SIG-M5 treated with dmso at 0.1 percent for 504 hours (cell line): ENCODE measurements around the gene DYNLRB1.
A peak's percentile ranks its signal among the peaks of the same experiment; 100 is the strongest.
"Not testable (repeated sequence)": the region's sequence is repeated elsewhere in the genome, so short reads cannot be mapped to it uniquely, and the experiment has no call there.

Source experiments
- DNase-seq: peaks from one replicate; lab custom pipeline; 2025; ENCODE audit not compliant: unreplicated experiment; lab: John Stamatoyannopoulos, UW

DYNLRB1 gene

DNA sequence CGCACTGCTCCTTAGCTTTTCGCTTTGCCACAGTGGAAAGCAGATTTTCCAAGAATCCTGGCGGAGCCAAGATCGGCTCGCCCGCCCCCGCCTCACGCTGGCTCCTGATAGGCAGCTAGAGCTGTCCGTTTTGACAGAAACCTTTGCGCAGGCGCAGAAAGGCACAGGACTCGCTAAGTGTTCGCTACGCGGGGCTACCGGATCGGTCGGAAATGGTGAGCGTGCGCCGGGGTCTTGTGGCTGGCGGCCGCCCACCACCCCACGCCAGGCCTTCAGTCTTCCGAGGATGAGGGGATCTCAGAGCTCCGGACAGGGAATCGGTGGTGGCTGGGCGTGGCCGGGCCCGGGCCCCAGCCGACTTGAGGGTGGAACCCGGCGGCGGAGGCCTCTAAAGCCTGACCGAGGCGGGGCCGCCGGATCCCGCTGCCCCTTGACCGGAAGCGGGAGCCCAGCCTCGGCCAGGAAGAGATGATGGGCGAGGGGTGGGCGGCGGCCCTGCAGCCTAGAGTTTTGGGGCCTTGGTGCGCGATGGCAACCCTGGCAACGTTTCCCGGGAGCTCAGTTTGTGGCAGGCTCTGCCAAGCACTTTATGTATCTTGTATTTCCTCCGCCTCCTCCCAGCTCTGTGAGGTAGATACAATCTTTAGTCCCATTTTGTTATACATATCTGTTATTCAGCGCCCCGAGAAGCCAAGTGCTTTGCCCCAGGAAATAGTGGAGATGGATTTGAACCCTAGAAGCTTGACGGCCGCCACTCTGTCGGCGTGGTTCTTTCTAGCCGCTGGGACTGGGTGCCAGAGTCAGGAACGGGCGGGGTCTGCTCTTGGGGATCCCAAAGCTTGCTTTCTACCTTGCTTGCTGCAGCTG, at the start of gene DYNLRB1:
TSS of gene DYNLRB1 (plus strand) at position 176 of the 867 bp plus-strand sequence. CDS start at position 213, 37 bp downstream.
- peak; percentile 86 for DNase-seq

- DNase-seq, result no peak
These were observed 47.3 kb upstream of the DYNLRB1 start for GRCh38 chr20:34468951-34469350.

DNA sequence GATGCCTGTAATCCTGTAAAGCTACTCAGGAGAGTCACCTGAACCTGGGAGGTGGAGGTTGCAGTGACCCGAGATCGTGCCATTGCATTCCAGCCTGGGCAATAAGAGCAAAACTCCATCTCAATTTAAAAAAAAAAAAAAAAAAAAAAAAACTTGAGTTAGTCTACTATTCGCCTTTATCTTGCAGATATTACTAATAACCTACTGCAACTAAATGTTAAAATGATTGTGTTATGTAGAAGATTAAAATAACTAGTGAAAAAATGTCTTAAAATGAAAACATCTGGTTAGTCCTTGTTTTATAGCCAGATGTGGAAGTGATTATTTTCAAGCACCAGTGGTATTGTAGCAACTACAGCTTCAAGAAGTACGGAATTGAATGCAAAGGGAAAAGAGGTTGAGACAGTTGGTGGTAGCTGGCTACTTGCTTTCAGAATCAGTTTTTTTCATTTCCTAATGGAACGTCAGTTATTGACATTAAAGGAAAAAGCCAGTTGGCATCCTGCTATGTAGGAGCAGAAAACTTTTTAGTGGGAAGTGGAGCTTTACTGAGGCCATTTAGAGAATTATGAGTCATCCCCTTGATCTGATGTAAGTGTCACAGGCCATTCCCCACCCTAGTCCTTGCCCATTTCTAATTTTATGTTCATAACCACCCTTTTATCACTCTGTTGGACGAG, 43.8 kb upstream of the DYNLRB1 start:
- no peak for DNase-seq

DNA sequence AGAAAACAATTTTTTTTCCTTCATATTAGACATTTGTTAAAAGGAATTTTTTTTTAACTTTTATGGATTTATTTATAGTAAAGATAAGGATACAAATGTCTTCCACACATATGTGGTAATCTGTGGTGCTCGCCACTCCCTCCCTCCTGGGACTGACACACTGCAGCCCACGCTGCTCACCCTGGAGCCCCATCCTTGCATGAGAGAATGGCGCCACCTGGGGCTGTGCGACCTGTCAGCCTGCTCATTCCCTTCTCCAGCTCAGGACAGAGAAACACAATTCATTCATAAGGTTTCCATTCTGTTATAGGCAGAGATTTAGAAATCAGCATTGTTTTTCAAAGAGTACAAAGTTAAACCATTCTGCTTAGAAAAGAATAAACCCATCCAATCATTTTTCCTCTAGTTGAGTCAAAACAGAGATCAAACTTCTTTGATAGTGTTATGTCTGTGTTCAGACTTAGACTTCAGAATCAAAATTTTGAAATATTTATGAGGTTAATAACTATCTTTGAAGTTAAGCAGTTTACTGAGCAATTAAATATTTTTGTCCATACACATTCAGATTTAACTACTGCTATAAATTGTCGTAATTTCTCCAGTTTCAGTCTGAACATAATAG, 42.8 kb upstream of the DYNLRB1 start:
- DNase-seq, result no peak

DNA sequence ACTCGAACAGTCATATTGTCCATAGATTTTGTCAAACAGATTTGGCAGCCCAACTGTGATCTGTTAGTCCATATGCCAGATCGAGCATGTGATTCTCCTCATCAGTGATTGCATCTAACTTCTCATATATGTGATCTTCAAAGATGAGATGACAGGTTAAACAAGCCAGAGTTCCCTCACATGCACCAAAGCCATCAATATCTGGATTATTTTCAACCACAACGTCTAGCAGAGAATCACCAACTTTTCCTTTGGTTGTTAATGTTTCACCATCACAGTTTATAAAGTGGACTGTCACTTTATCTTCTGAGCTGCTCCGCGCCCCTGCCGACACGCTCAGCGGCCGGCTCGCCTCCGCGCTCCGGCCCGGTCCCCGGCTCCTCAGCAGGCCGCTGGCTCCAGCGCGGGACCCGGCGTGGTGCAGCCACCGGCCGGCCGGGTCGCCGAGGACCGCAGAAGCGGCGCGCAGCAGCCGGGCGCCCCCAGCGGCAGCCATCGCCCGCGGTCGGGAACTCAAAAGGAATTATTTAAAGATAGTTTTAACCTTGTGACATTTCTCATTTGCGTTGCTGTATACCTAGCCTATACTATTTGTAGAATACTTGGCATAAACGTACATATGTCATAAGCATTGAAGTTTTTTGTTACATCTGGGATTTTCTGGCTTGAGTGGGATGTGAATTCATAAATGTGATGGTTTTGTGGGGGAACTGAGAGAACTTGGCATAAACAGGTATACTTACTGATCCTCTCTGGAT, 40.1 kb upstream of the DYNLRB1 start:
- DNase-seq, result no peak

- DNase-seq, result no peak
These were observed 36.6 kb upstream of the DYNLRB1 start for GRCh38 chr20:34479627-34480026.

GRCh38 chr20:34482154-34482553, 34.1 kb upstream of the DYNLRB1 start:
- DNase-seq, result not testable (repeated sequence)

GRCh38 chr20:34483585-34484220, 32.5 kb upstream of the DYNLRB1 start:
- DNase-seq, result not testable (repeated sequence)

DNA sequence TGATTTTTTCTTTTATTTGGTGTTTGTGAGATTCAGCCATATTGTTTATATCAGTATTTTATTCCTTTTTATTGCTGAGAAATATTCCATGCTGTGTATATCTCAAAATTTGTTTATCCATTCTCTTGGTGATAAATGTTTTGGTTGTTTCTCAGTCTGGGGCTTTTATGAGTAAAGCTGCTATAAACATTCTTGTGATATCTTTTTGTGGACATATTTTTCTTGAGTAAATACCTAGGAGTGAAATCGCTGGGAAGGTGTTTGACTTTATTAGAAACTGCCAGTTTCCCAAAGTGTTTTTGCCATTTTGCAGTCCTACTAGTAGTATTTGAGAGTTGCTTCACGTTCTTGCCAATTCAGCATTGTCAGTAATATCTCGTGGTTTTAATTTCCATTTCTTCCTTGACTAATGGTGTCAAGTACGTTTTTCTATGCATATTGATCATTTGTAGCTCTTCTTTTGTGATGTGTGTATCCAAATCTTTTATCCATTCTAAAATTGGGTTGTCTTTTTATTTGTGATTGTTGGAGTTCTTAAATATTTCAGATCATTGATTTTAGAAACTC, 31.1 kb upstream of the DYNLRB1 start:
- DNase-seq, result no peak

GRCh38 chr20:34491226-34491931, 24.8 kb upstream of the DYNLRB1 start:
- DNase-seq, result peak; percentile 48

- no peak for DNase-seq
These were observed 24.2 kb upstream of the DYNLRB1 start for GRCh38 chr20:34491932-34492509.

GRCh38 chr20:34493646-34494045, 22.6 kb upstream of the DYNLRB1 start:
- DNase-seq, result no peak

GRCh38 chr20:34495307-34495706, 20.9 kb upstream of the DYNLRB1 start:
- DNase-seq, result no peak

DNA sequence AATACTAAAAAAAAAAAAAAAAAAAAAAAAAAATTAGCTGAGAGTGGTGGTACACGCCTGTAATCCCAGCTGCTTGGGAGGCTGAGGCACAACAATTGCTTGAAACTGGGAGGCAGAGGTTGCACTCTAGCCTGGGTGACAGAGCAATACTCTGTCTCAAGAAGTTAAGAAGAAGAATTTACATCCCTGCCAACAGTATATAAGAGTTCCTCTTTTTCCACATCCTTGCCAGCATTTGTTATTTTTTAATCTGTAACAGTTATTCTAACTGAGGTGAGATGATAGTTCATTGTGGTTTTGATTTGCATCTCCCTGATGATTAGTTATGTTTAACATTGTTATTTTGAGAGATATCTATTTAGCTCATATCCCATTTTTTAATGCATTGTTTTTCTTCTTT, 20.3 kb upstream of the DYNLRB1 start:
- peak; percentile 6 for DNase-seq

DNA sequence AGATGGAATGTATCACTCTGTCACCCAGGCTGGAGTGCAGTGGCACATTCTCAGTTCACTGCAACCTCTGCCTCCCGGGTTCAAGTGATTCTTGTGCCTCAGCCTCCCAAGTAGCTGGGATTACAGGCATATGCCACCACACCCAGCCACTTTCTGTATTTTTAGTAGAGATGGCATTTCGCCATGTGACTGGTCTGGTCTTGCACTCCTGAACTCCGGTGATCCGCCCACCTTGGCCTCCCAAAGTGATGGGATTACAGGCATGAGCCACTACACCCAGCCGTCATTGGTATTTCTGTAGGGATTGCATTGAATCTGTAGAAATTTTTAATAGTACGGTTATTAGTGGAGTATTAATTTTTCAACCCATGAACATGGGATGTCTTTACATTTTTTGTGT, 18.6 kb upstream of the DYNLRB1 start:
- DNase-seq, result not testable (repeated sequence)

DNA sequence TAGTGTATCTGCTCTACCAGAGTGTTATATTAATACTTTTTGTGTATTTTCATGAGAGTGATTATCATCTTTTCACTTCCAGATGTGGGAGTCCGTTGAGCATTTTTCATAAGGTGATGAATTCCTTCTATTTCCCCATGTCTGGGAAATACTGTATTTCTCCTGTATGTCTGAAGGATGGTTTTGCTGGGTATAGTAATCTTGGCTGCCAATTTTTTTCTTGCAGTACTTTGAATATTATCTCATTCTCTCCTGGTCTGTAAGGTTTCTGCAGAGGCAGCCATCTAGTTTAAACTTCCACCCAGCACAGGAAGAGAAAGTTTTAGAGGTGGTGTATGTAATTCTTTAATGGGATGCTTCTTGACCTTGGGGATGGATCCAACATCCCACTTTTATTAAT, 15.4 kb upstream of the DYNLRB1 start:
- no peak for DNase-seq

DNA sequence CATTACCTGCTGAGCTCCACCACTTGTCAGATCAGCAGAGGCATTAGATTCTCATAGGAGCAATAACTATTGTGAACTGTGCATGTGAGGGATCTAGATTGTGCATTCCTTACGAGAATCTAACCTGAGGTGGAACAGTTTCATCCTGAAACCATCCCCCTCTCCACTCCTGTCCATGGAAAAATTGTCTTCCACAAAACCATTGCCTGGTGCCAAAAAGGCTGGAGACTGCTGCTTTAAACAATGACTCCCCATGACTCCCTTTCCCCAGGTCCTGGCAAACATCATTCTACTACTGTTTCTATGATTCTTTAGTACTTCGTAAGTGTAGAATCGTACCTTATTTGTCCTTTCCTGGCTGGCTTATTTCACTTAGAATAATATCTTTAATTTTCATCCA, 9.7 kb upstream of the DYNLRB1 start:
- no peak for DNase-seq

DNA sequence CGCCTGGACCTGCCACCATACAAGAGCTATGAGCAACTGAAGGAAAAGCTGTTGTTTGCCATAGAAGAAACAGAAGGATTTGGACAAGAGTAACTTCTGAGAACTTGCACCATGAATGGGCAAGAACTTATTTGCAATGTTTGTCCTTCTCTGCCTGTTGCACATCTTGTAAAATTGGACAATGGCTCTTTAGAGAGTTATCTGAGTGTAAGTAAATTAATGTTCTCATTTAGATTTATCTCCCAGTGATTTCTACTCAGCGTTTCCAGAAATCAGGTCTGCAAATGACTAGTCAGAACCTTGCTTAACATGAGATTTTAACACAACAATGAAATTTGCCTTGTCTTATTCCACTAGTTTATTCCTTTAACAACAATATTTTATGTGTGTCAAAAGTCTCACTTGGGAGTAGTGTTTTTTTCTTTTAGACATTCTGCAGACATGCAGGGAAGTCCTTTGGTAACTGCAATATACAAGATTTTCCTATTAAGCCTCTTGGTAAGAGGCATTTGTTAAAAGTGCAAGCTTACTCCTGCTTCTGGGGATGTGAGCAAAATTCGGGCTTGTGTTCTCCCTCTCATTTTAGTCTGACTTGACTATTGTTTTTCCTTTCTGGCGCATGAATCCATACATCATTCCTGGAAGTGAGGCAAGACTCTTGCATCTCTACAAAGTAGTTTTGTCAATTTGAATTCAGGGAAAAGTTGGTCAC, 8.4 kb upstream of the DYNLRB1 start:
- no peak for DNase-seq

- no peak for DNase-seq
These were observed 5.6 kb upstream of the DYNLRB1 start for GRCh38 chr20:34510575-34510974.
